GF-D8 (cell line): Measurements from ENCODE around the gene GARNL3.

Source experiments
- DNase-seq: peaks from one replicate; lab custom pipeline; 2025; lab: John Stamatoyannopoulos, UW

GARNL3 gene

DNA sequence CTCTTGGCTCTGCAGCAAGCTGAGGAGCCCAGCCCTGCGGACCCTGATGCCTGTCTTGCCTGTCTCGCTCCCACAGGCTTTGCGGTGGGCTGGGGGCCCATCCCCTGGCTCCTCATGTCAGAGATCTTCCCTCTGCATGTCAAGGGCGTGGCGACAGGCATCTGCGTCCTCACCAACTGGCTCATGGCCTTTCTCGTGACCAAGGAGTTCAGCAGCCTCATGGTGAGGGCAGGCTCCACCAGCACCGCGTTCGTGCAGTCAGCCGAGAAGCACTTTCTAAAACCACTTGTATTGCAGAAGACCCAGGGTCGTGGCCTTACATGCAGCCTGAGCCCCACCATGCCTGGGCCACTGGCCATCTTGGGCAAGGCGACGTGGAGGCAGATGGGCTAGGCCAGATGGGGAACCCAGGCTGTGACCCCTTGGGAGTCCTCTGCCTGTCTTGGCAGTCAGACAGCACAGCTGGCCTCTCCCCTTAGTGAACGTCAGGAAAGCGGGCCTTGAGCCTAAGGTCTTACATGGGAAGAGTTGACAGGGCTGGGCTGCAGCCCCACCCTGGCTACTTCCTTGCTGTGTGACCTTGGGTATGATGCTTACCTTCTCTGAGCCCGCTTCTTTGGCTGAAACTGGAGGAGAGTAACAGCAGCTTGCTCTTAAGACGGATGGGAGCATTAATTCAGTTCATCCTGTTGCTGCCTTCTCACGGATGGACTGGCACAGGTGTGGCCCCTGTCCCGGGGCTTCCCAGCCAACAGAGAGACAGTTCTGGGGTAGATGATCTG lies 141.0 kb downstream of the GARNL3 start:
- no peak for DNase-seq

- no peak for DNase-seq
These were observed 142.4 kb downstream of the GARNL3 start for GRCh38 chr9:127406799-127407491.

DNA sequence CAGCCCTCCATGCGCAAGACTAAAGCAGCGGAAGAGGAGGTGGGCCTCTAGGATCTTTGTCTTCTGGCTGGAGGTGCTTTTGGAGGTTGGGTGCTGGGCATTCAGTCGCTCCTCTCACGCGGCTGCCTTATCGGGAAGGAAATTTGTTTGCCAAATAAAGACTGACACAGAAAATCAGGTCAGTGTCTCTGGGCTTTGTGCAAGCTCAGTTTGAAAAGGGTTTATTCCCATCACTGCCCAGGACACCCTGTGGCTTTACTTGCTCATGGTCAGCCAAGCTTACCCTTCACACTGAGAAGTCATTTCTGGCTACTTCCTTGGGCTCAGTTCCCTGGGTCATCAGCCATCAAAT lies 142.9 kb downstream of the GARNL3 start:
- DNase-seq = no peak

DNA sequence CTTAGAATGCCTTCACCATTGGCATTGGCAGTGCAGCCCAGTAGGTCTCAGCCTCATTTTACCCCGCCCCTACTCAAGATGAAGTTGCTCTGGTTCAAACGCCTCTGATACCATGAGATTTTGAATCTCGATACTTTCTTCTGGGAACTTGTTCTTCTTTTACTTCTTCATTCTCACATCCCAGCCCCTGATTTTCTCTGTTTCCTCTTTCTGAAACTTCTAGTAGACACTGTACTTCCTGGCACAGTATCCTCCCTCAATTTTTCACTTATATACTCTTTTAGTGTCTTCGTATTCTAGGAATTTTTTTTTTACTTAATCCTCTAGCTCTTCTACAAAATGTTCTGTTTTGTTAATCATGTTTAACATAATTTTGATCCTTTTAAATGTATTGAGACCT lies 146.5 kb downstream of the GARNL3 start:
- DNase-seq = no peak

- no peak for DNase-seq
These were observed 150.6 kb downstream of the GARNL3 start for GRCh38 chr9:127415141-127415540.

DNA sequence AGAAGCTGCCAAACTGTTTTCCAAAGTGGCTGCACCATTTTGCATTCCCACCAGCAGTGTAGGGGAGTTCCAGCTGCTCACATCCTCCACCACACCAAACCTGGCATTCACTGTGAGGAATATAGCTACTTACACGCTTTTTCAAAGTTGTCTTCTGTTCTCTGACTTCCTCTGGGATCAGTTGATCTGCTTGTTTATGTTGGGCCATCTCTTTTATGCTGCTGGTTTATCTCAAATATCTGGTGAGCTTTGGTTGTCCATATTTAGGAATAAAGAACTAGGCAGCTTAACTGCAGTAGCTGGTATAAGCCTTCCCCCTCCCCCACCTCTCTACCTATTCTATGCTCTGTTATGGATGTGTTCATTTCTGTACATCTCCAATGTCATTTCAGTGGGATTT lies 151.1 kb downstream of the GARNL3 start:
- DNase-seq = no peak

- no peak for DNase-seq
These were observed 152.8 kb downstream of the GARNL3 start for GRCh38 chr9:127417131-127418036.

- no peak for DNase-seq
These were observed 153.5 kb downstream of the GARNL3 start for GRCh38 chr9:127418037-127418471.

- no peak for DNase-seq
These were observed 154.8 kb downstream of the GARNL3 start for GRCh38 chr9:127419348-127419747.

DNA sequence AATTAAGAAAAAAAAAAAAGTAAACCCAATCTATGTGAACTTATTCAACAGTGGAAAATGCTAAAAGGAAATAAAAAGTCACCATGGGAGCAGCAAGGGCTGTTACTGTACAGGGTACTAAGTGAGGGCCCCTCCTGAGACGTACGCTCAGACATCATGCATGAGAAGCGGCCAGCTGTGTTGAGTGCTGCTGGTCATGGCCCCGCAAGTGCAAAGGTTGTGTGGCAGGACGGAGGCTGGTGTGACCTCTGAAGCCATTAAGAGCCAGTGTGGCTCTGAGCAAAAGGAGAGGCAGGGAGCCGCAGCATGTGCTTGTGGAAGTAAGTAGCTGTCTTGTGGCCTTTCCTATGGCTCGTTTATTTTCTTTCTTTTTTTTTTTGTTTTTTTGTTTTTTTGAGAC lies 156.5 kb downstream of the GARNL3 start:
- no peak for DNase-seq

DNA sequence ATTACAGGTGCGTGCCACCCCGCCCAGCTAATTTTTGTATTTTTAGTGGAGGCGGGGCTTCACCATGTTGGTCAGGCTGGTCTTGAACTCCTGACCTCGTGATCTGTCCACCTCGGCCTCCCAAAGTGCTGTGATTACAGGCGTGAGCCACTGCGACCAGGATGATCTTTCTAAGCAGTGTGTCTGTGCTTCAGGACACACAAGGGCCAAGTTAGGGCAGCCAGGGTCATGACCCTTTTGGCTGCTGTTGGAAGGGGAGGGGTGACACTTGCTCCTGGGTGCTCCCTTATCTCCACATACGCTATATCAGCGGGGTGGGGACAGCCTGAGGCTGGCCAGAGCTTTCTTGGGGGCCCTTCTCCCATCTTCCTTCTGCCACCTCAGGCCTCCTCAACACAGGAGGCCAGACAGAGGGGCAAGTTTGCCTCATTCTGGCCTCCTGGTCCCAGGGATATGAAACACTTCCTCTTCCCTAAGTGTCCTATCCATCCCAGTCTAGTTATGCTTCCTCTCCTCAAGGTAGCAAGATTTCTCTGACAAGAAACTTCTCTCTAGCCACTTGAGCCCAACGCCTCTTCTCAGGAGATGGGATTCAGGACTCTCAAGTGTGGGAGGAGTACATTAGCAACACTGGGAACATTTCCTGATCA lies 157.7 kb downstream of the GARNL3 start:
- DNase-seq = no peak

DNA sequence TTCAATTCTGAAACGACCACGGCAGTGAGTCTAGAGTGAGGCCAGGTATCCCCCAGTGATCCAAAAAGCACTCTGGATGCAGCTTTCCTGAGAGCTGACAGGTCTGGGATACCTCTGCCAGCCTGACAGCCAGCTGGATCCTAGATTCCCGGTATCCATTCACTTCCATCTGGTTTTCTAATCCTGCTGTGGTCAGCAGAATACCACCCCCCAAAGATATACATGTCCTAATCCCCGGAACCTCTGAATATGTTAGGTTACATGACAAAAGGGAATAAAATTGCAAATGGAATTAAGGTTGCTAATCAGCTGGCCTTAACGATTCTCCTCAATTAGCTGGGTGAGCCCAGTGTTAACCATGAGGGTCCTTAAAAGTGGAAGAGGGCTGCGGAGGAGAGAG lies 158.2 kb downstream of the GARNL3 start:
- DNase-seq = no peak

GRCh38 chr9:127423476-127423933 lies 158.9 kb downstream of the GARNL3 start:
- no peak for DNase-seq

GRCh38 chr9:127423934-127424675 lies 159.5 kb downstream of the GARNL3 start, which contains the start of gene ZNF79:
ZNF79 (plus strand) TSS chr9:127424382; CDS start chr9:127424788, 406 bp downstream.
- peak; percentile 65 for DNase-seq

GRCh38 chr9:127424676-127424999 lies 160.1 kb downstream of the GARNL3 start:
- peak; percentile 7 for DNase-seq

GRCh38 chr9:127426756-127427155 lies 162.2 kb downstream of the GARNL3 start:
- DNase-seq = no peak

DNA sequence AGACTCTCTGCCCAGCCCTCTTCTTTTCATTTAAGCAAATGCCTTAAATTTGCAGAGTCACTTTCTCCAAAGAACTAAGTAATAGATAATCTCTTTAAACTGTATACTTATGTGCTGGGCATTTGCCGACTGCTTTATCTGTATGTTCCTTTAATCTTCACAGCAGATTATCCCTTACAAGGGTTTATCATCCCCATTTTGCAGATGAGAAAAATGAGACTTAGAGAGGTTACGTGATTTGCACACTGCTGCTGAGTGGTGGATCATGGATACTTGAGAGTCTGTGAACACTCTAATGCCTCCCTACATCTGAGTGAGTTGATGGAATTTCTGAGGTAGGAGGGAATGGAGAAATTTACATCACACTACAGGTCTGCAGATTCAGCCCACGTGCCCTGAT lies 163.8 kb downstream of the GARNL3 start:
- DNase-seq = no peak

DNA sequence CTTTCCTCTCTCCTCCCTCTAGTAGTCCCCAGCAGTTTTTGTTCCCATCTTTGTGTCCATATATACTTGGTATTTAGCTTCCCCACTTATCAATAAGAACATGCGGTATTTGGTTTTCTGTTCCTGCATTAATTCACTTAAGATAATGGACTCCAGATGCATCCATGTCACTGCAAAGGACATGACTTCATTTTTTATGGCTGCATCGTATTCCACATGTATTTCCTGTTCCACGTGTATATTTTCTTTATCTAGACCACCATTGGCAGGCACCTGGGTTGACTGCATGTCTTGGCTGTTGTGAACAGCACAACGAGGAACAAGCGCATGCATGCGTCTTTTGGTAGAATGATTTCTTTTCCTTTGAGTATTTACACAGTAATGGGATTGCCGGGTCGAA lies 165.8 kb downstream of the GARNL3 start:
- DNase-seq = no peak

DNA sequence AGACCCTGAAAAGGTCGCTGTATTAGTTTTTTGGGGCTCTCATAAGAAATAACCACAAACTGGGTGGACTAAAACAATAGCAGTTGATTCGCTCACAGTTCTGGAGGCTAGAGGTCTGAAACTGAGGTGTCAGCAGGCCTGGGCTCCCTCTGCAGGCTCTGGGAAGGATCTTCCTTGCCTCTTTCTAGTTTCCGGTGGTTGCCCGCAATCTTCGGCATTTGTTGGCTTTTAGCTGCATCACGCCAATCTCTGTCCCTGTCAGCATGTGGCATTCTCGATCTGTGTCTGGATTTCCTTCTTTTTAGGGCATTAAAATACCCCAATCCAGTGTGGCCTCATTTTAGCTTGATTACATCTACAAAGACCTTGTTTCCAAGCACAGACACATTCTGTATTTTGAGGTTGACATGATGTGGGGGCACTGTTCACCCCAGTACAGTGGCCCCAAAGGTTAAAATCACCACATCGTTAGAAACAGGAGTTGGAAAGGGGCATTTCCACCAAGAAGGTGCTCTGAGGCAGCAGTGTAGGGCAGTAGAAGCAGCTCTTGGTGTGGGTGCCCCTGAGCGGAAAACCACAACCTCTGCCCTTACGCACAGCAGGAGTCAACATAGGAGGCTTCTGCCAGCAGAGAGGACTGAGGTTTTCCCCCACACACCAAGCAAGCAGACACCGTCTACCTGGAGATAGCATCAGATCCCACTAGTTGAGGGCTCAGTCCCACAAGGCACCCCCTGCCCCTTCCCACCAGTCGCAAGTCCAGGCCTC lies 173.1 kb downstream of the GARNL3 start:
- no peak for DNase-seq

GRCh38 chr9:127438394-127438793 lies 173.8 kb downstream of the GARNL3 start:
- no peak for DNase-seq
